Testis (tissue), 3 donors: ENCODE measurements around the gene TUBA4B. TPM values are rescaled to one million over a fixed set of nuclear protein-coding genes. Genes with fewer than 3 reads are reported as not detected.

Source experiments
- DNase-seq: peaks from one replicate; pipeline ENCODE4 v3.0.0-alpha.2; 2019
- H3K27ac ChIP-seq, 2 donors: fragments of 200-600 bp; sonication (generic); one replicate each; pipeline ENCODE4 v1.5.1; 2019
- H3K27me3 ChIP-seq: fragments of 200-600 bp; sonication (generic); one replicate; pipeline ENCODE4 v1.5.1; 2019
- H3K36me3 ChIP-seq: fragments of 200-600 bp; sonication (generic); one replicate; pipeline ENCODE4 v1.5.1; 2017; ENCODE audit warnings: low read depth; ENCODE audit errors: missing control alignments
- H3K4me1 ChIP-seq: fragments of 200-600 bp; sonication (generic); one replicate; pipeline ENCODE4 v1.5.1; 2019
- H3K4me3 ChIP-seq, 2 donors: fragments of 200-600 bp; sonication (generic); one replicate each; pipeline ENCODE4 v1.5.1; 2017 to 2019
- H3K9me3 ChIP-seq: fragments of 200-600 bp; sonication (generic); one replicate; pipeline ENCODE4 v1.5.1; 2017
- CTCF ChIP-seq, 3 experiments: fragments of 450-650 bp in 2 of 3; fragments of 200-600 bp in 1 of 3; sonication (generic) in 1 of 3; IDR thresholded peaks; one replicate each; pipeline ENCODE4 v1.5.1; 2016 to 2019; ENCODE audit warnings: antibody characterized with exemption in 3 of 3, mild to moderate bottlenecking in 2 of 3, moderate library complexity in 1 of 3
- POLR2A ChIP-seq: fragments of 450-650 bp; IDR thresholded peaks from one replicate; pipeline ENCODE4 v1.6.1; 2017; ENCODE audit warnings: antibody characterized with exemption, mild to moderate bottlenecking, moderate library complexity
- WGBS, 2 donors: methylation state at CpG; one replicate each; pipeline ENCODE4 v1.1.5; 2018; 5-methylcytosine and 5-hydroxymethylcytosine counted together
- intact Hi-C: fragments of 100-400 bp; cut with DNase I; formaldehyde crosslinking; loops from one replicate; pipeline ENCODE4 v1.15.1; 2023; ENCODE audit warnings: low total_unique reads
- polyA plus RNA-seq: library from polyadenylated mRNA; stranded (reverse); fragments of 350-450 nt; fragmentation: Illumina TruSeq; extraction: RNeasy Lipid Tissue Mini Kit (QIAGEN cat#74804); gene quantifications from one replicate; pipeline ENCODE4 v1.2.3, GENCODE V29; 2014; ENCODE audit warnings: low read depth, low replicate concordance; ENCODE audit not compliant: insufficient read depth
- total RNA-seq, 2 donors: library from RNA; depleted of rRNA; stranded (reverse); fragments of >200 nt; gene quantifications; one replicate each; pipeline ENCODE4 v1.2.3, GENCODE V29; 2016

Gene TUBA4B
- total and polyA plus RNA-seq, 3 donors from 2014 or later: 0.25 to 1.6 TPM; not detected in 1

GRCh38 chr2:219299372-219299760, 46.3 kb downstream of the TUBA4B start:
- no peaks in the 10 kb centered on the region for H3K36me3 ChIP-seq
- no peaks in the 10 kb centered on the region for H3K9me3 ChIP-seq
- TF ChIP-seq CTCF (IDR thresholded peaks at IDR 0.05) (no peak), POLR2A (no peak)
- H3K4me1 ChIP-seq: peaks cover 6% of the 10 kb centered on the region
- H3K27me3 ChIP-seq: no peaks in the 10 kb centered on the region
- H3K4me3 ChIP-seq: no peak overlapping the region
- 84 to 86% methylated on average over 5 to 6 of the region's 6 CpGs for WGBS, 2 donors
- intact Hi-C loops: no loop called here
- H3K27ac ChIP-seq: no peak overlapping the region
- DNase-seq: no peak

- Histone ChIP-seq H3K4me3 (no peak overlapping the region), H3K27ac (no peak overlapping the region), H3K36me3 (no peaks in the 10 kb centered on the region), H3K9me3 (no peaks in the 10 kb centered on the region), H3K4me1 (peaks cover 6% of the 10 kb centered on the region), H3K27me3 (no peaks in the 10 kb centered on the region)
- 68 to 74% methylated on average over 4 to 5 of the region's 5 CpGs for WGBS, 2 donors
- no peak for DNase-seq
- intact Hi-C loops: no loop called here
- TF ChIP-seq CTCF (IDR thresholded peaks at IDR 0.05) (no peak), POLR2A (no peak)
Observed at GRCh38 chr2:219300022-219300421, 47.0 kb downstream of the TUBA4B start.

- Histone ChIP-seq H3K4me3 (no peak overlapping the region), H3K27me3 (no peaks in the 10 kb centered on the region), H3K36me3 (no peaks in the 10 kb centered on the region), H3K27ac (no peak overlapping the region), H3K9me3 (no peaks in the 10 kb centered on the region), H3K4me1 (peaks cover 6% of the 10 kb centered on the region)
- DNase-seq: no peak
- TF ChIP-seq POLR2A (no peak), CTCF (IDR thresholded peaks at IDR 0.05) (no peak)
- 77 to 85% methylated on average over 9 to 11 of the region's 11 CpGs for WGBS, 2 donors
- intact Hi-C loops: no loop called here
Observed at GRCh38 chr2:219302412-219302968, 49.4 kb downstream of the TUBA4B start.

- Histone ChIP-seq H3K4me3 (no peak overlapping the region), H3K27ac (no peak overlapping the region), H3K9me3 (no peaks in the 10 kb centered on the region), H3K4me1 (no peaks in the 10 kb centered on the region), H3K27me3 (no peaks in the 10 kb centered on the region), H3K36me3 (no peaks in the 10 kb centered on the region)
- intact Hi-C loops: no loop called here
- no peak for TF ChIP-seq POLR2A
- TF ChIP-seq CTCF (IDR thresholded peaks at IDR 0.05): no peak
- no peak for DNase-seq
- 59 to 72% methylated on average over 2 of the region's 2 CpGs for WGBS, 2 donors
Observed at GRCh38 chr2:219304223-219304622, 51.2 kb downstream of the TUBA4B start.

- no peak for DNase-seq
- no peaks in the 10 kb centered on the region for H3K4me1 ChIP-seq
- TF ChIP-seq POLR2A (no peak), CTCF (IDR thresholded peaks at IDR 0.05) (no peak)
- H3K27ac ChIP-seq: no peak overlapping the region
- no peak overlapping the region for H3K4me3 ChIP-seq
- 81 to 84% methylated on average over 1 of the region's 1 CpG for WGBS, 2 donors
- no peaks in the 10 kb centered on the region for H3K36me3 ChIP-seq
- intact Hi-C loops: no loop called here
- no peaks in the 10 kb centered on the region for H3K27me3 ChIP-seq
- no peaks in the 10 kb centered on the region for H3K9me3 ChIP-seq
Observed at GRCh38 chr2:219306047-219306446, 53.0 kb downstream of the TUBA4B start.
